HG02588 (cell line): ENCODE measurements around the gene ALB.

Experiments used
- ATAC-seq: cut with Tn5 transposase; IDR thresholded peaks from one replicate; pipeline ENCODE4 v1.9.1; 2021; ENCODE audit warnings: mild to moderate bottlenecking, moderate library complexity; ENCODE audit not compliant: unreplicated experiment

The ALB gene

GRCh38 chr4:73429118-73429517 lies 25.0 kb downstream of the ALB start:
- ATAC-seq, result no peak

- no peak for ATAC-seq
These were observed 25.9 kb downstream of the ALB start for GRCh38 chr4:73429826-73430587.

GRCh38 chr4:73431813-73432168 lies 27.7 kb downstream of the ALB start:
- no peak for ATAC-seq

- ATAC-seq, result no peak
These were observed 28.3 kb downstream of the ALB start for GRCh38 chr4:73432169-73433000.

- ATAC-seq, result no peak
These were observed 29.1 kb downstream of the ALB start for GRCh38 chr4:73433140-73433539.

GRCh38 chr4:73434311-73434710 lies 30.2 kb downstream of the ALB start:
- peak; percentile 68 for ATAC-seq

- no peak for ATAC-seq
These were observed 31.9 kb downstream of the ALB start, which contains the start of gene AFP for GRCh38 chr4:73435984-73436383. Gene AFP, plus strand, starts transcription at chr4:73436221. Its CDS starts 42 bp downstream, at chr4:73436263.

- no peak for ATAC-seq
These were observed 32.8 kb downstream of the ALB start for GRCh38 chr4:73436674-73437557.

- ATAC-seq, result no peak
These were observed 33.5 kb downstream of the ALB start for GRCh38 chr4:73437558-73437956.

GRCh38 chr4:73438048-73438447 lies 34.0 kb downstream of the ALB start:
- ATAC-seq, result no peak

GRCh38 chr4:73438582-73439215 lies 34.6 kb downstream of the ALB start:
- no peak for ATAC-seq

GRCh38 chr4:73439445-73439844 lies 35.4 kb downstream of the ALB start:
- ATAC-seq, result no peak

- no peak for ATAC-seq
These were observed 35.9 kb downstream of the ALB start for GRCh38 chr4:73439991-73440390.

- ATAC-seq, result no peak
These were observed 36.6 kb downstream of the ALB start for GRCh38 chr4:73440653-73441052.

GRCh38 chr4:73442275-73442674 lies 38.2 kb downstream of the ALB start:
- no peak for ATAC-seq

- ATAC-seq, result no peak
These were observed 39.1 kb downstream of the ALB start for GRCh38 chr4:73443224-73443623.

- no peak for ATAC-seq
These were observed 41.6 kb downstream of the ALB start for GRCh38 chr4:73445383-73446335.

- peak; percentile 99 for ATAC-seq
These were observed 42.4 kb downstream of the ALB start for GRCh38 chr4:73446336-73446938.

- ATAC-seq, result no peak
These were observed 43.6 kb downstream of the ALB start for GRCh38 chr4:73447671-73448070.
